Spleen (tissue), 11 donors: ENCODE data around the gene ZNF324B. TPM values are rescaled to one million over a fixed set of nuclear protein-coding genes. Genes with fewer than 3 reads are reported as not detected.

ENCODE experiments used
- DNase-seq: peaks from one replicate; pipeline ENCODE4 v3.0.0-alpha.2; 2020
- H3K27ac ChIP-seq, 8 donors: fragments of 200-600 bp; sonication (generic) in 7 of 8; 1 replicate in 4 of 8; 2 replicates in 4 of 8; pipeline versions ENCODE4 v1.5.0 to v1.8.0; 2016 to 2021; ENCODE audit warnings: inconsistent platforms in 4 of 8, mild to moderate bottlenecking in 4 of 8, moderate library complexity in 1 of 8
- H3K27me3 ChIP-seq, 7 donors: fragments of 200-600 bp; sonication (generic) in 6 of 7; replicated peaks in 1 of 7; 1 replicate in 4 of 7; 2 replicates in 3 of 7; pipeline versions ENCODE4 v1.5.0 to v1.8.0; 2016 to 2021; ENCODE audit warnings: inconsistent platforms in 3 of 7, mild to moderate bottlenecking in 1 of 7
- H3K36me3 ChIP-seq, 6 donors: fragments of 200-600 bp; sonication (generic) in 5 of 6; 1 replicate in 4 of 6; 2 replicates in 2 of 6; pipeline versions ENCODE4 v1.5.0 to v1.8.0; 2016 to 2021; ENCODE audit warnings: inconsistent platforms in 2 of 6
- H3K4me1 ChIP-seq, 6 donors: fragments of 200-600 bp; sonication (generic) in 5 of 6; 1 replicate in 3 of 6; 2 replicates in 3 of 6; pipeline versions ENCODE4 v1.5.0 to v1.8.0; 2016 to 2021; ENCODE audit warnings: inconsistent platforms in 3 of 6
- H3K4me3 ChIP-seq, 8 donors: fragments of 200-600 bp; sonication (generic) in 7 of 8; 1 replicate in 4 of 8; 2 replicates in 4 of 8; pipeline versions ENCODE4 v1.5.0 to v1.8.0; 2016 to 2021; ENCODE audit warnings: inconsistent platforms in 4 of 8, mild to moderate bottlenecking in 4 of 8, moderate library complexity in 2 of 8
- H3K9me3 ChIP-seq, 8 donors: fragments of 200-600 bp; sonication (generic) in 7 of 8; 1 replicate in 4 of 8; 2 replicates in 4 of 8; pipeline versions ENCODE4 v1.5.0 to v1.8.0; 2016 to 2021; ENCODE audit warnings: inconsistent platforms in 4 of 8
- CTCF ChIP-seq, 11 experiments: fragments of 200-600 bp in 7 of 11; fragments of 450-650 bp in 4 of 11; sonication (generic) in 4 of 11; IDR thresholded peaks in 8 of 11; conservative IDR thresholded peaks in 3 of 11; 1 replicate in 7 of 11; 2 replicates in 4 of 11; pipeline versions ENCODE4 v1.4.0 to v1.8.0; 2016 to 2021; ENCODE audit warnings: antibody characterized with exemption in 11 of 11, inconsistent platforms in 4 of 11, mild to moderate bottlenecking in 1 of 11
- POLR2A ChIP-seq, 3 donors: fragments of 450-650 bp; IDR thresholded peaks; one replicate each; pipeline ENCODE4 v1.5.1; 2017; ENCODE audit warnings: antibody characterized with exemption in 3 of 3, mild to moderate bottlenecking in 1 of 3
- POLR2AphosphoS5 ChIP-seq, 3 donors: sonication (generic); formaldehyde crosslinking; IDR thresholded peaks; one replicate each; pipeline ENCODE4 v1.5.1; 2017; ENCODE audit warnings: antibody characterized with exemption in 3 of 3
- WGBS, 5 donors: extraction: QIAGEN DNeasy Blood & Tissue Kit in 3 of 5; methylation state at CpG; one replicate each; pipeline versions ENCODE4 v1.1.5 to v1.1.7; 2013 to 2018; 5-methylcytosine and 5-hydroxymethylcytosine counted together
- intact Hi-C: fragments of 100-400 bp; cut with DNase I; formaldehyde crosslinking; loops from one replicate; pipeline ENCODE4 v1.15.0; 2023; ENCODE audit warnings: low total_unique reads
- polyA plus RNA-seq, 3 donors: library from polyadenylated mRNA; stranded (reverse); fragments of 200-250 nt; gene quantifications; one replicate each; pipeline ENCODE4 v1.2.1, GENCODE V29; 2013
- total RNA-seq, 7 donors: library from RNA; depleted of rRNA in 3 of 7; stranded (reverse); fragments of >200 nt in 3 of 7; fragmentation: NEBNext Ultra II Directional in 4 of 7; extraction: Animal tissue kit (Norgen Biotek cat#: 25700) in 4 of 7; gene quantifications; one replicate each; pipeline versions ENCODE4 v1.1.0 to v1.2.1, GENCODE V29; 2016 to 2021
- donor health status: healthy with polysubstance abuse.
- donor health status: DM: no; HTN: no; CAD: no; lungs with moderate emphysema.
- donor health status: DM: no; HTN: no; CAD: no.
- donor health status: Bipolar disorder and iron deficiency.
- donor health status: healthy.
- donor health status: DM: no; HTN: no; CAD: no.
- donor health status: DM: yes; HTN: yes; CAD: no.

The ZNF324B gene
- total and polyA plus RNA-seq, 10 donors = 0.98 to 12.5 (median 7.8) TPM

DNA sequence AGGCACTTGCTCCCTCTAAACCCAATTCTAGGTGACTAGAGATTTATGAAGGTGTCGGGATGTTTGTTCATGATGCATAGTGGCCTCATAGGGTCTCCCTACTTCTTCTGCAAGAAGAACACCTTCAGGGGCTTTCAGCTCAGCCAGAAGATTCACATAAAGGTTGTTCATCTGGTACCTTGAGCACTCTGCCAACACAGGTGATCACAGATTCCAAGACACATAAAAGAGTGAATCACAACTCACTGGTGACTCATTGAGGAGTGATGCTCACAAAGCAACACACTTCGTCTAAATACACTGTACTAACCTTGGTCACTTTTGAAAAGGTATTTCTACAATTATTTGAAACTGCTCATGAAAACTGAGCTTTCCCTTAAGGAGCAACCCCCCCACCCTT, 8.6 kb downstream of the ZNF324B start:
- DNase-seq = no peak
- Histone ChIP-seq H3K4me3 (no peak overlapping the region), H3K9me3 (no peaks in the 10 kb centered on the region), H3K4me1 (peaks cover 0 to 7% (median 1%) of the 10 kb centered on the region in 6 donors), H3K27ac (no peak overlapping the region), H3K27me3 (no peaks in the 10 kb centered on the region), H3K36me3 (peaks cover 0 to 33% (median 21%) of the 10 kb centered on the region in 6 donors)
- intact Hi-C loops = no loop called here
- TF ChIP-seq POLR2A (IDR thresholded peaks at IDR 0.05) (no peak), CTCF (IDR thresholded peaks at IDR 0.05 in 8 of 11, conservative IDR thresholded peaks at IDR 0.05 in 3 of 11) (no peak), POLR2AphosphoS5 (IDR thresholded peaks at IDR 0.05) (no peak)
- 88 to 100% (median 91%) methylated on average over 2 of the region's 2 CpGs for WGBS, 5 donors

DNA sequence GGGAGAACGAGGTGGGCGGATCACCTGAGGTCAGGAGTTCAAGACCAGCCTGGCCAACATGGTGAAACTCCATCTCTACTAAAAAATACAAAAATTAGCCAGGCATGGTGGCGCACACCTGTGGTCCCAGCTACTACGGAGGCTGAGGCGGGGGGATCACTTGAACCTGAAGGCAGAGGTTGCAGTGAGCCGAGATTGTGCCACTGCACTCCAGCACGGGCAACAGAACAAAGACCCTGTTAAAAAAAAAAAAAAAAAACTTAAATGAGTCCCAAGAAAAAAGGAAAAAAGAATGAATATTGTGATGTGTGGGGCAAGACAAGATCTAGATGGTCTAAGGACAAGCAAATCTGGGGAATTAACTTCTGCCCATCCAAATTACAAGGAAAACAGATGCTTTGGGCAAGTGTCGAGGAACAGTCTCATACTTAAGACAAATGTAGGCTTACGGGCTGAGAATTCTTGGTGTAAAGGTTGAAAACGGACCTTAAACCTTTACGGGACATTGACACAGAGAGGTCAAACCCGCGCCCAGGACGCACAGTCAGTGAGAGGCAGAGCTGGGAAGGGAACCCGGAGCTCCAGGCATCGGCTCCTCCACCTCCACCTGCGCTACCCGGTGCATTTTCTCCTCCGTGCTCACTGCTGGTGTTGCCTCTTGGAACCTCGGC, 14.8 kb downstream of the ZNF324B start:
- WGBS, 5 donors = 37 to 41% (median 38%) methylated on average over 19 to 20 of the region's 20 CpGs
- H3K36me3 ChIP-seq = peaks cover 0 to 23% (median 20%) of the 10 kb centered on the region in 6 donors
- H3K4me1 ChIP-seq = peaks cover 10 to 35% (median 21%) of the 10 kb centered on the region in 6 donors
- peak overlapping the region; percentile 93 to 100 (median 99) for H3K4me3 ChIP-seq
- no peaks in the 10 kb centered on the region for H3K27me3 ChIP-seq
- peak overlapping the region in 6 of 8 donors; percentile 80 to 92 (median 86) for H3K27ac ChIP-seq
- intact Hi-C loops = no loop called here
- TF ChIP-seq CTCF (IDR thresholded peaks at IDR 0.05 in 8 of 11, conservative IDR thresholded peaks at IDR 0.05 in 3 of 11) = no peak
- no peak for TF ChIP-seq POLR2AphosphoS5 (IDR thresholded peaks at IDR 0.05)
- TF ChIP-seq POLR2A (IDR thresholded peaks at IDR 0.05) = no peak
- no peak for DNase-seq
- H3K9me3 ChIP-seq = no peaks in the 10 kb centered on the region

DNA sequence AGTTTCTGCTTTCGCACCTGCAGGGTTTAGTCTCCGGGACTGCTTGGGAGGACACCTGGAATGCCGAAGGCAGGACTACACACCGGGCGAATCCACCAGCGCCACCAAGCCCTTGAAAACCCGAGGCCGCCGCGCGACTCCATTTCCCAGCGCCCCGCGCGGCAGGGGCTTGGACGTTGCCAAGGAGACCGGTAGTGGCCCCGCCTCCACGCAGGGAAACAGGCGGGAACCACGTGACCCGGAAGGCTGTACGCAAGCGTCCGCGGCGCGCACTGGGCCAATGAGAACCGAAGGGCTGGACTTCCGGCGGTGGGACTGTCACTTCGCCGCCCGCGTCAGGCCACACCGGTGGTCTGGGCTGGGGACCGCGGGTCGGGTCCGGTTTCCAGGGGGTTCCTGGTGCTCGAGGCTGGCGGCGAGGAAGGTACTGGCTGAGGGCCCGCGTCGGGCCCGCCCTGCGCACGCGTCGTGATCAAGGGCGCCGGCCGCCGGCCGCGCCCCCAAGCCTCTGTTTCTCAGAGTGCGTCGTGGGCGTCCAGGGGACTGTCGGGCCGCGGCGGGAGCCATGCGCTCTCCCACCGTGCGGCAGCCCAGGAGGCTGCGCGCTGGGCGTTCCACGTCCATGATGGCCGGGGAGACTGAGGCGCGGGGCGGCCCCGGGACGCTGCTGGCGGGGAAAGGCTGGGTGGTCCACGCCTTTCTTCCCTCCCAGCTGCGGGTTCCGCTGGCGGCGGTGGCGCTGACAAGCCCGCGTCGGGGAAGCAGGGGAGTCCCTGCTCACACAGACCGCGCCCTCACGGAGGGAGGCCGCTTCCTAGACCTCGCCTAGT, 15.6 kb downstream of the ZNF324B start, which contains the start of gene ZNF324:
ZNF324 (plus strand) TSS at position 321 of the 830 bp plus-strand sequence. CDS start 2,106 bp downstream, outside the sequence.
- H3K36me3 ChIP-seq = peaks cover 0 to 30% (median 25%) of the 10 kb centered on the region in 6 donors
- H3K27ac ChIP-seq = peak within 1 kb of the TSS; percentile 65 to 92 (median 86)
- H3K4me3 ChIP-seq = peak within 1 kb of the TSS; percentile 93 to 100 (median 99)
- H3K27me3 ChIP-seq = no peaks in the 10 kb centered on the region
- peaks cover 10 to 35% (median 21%) of the 10 kb centered on the region in 6 donors for H3K4me1 ChIP-seq
- intact Hi-C loops = no loop called here
- peak; percentile 99 for DNase-seq
- TF ChIP-seq CTCF (IDR thresholded peaks at IDR 0.05 in 8 of 11, conservative IDR thresholded peaks at IDR 0.05 in 3 of 11) (peak in 2 of 11 experiments; percentile 10 to 33), POLR2A (IDR thresholded peaks at IDR 0.05) (no peak), POLR2AphosphoS5 (IDR thresholded peaks at IDR 0.05) (peak; percentile 86 to 92 (median 90))
- no peaks in the 10 kb centered on the region for H3K9me3 ChIP-seq
- 0 to 1% (median 0%) methylated on average over 28 to 92 of the region's 92 CpGs for WGBS, 5 donors
